BJ (cell line): ENCODE data around the gene ZNF791. TPM values are rescaled to one million over a fixed set of nuclear protein-coding genes. Genes with fewer than 3 reads are reported as not detected.

Source experiments
- CTCF ChIA-PET: fragments of 350-600 bp; formaldehyde crosslinking; extraction: SDS; loops from one replicate; lab custom pipeline; 2021; ENCODE audit warnings: antibody characterized with exemption, inconsistent platforms; lab: Yijun Ruan, JAX
- POLR2A ChIA-PET: fragments of 300-600 bp; sonication (Branson Sonifier 250); formaldehyde crosslinking; extraction: SDS; loops from one replicate; lab custom pipeline; 2021; ENCODE audit warnings: antibody characterized with exemption; lab: Charles Lee
- DNase-seq: peaks from one replicate; pipeline ENCODE4 v3.0.0-alpha.2; 2011; ENCODE audit warnings: low read depth
- H3K27me3 ChIP-seq: 2 replicates; pipeline ENCODE4 v1.6.0; 2011; ENCODE audit warnings: low read length; ENCODE audit not compliant: control insufficient read depth, insufficient read depth
- H3K36me3 ChIP-seq: 2 replicates; pipeline ENCODE4 v1.5.1; 2011; ENCODE audit warnings: low read length; ENCODE audit not compliant: control insufficient read depth, insufficient read depth
- H3K4me3 ChIP-seq: 2 replicates; pipeline ENCODE4 v1.5.1; 2011; ENCODE audit warnings: low read depth, mild to moderate bottlenecking, control low read depth, low read length
- CTCF ChIP-seq: IDR thresholded peaks from 2 replicates; pipeline ENCODE4 v1.5.1; 2011; ENCODE audit warnings: low read depth, mild to moderate bottlenecking, control low read depth, inconsistent platforms, low read length, moderate library complexity; ENCODE audit not compliant: insufficient read depth
- polyA plus RNA-seq: library from polyadenylated mRNA; depleted of rRNA; stranded (reverse); fragments of >200 nt; gene quantifications from 2 replicates; pipeline ENCODE4 v1.2.3, GENCODE V29; 2011

Gene ZNF791
- polyA plus RNA-seq, 1 experiment = 7.7 TPM

GRCh38 chr19:12657966-12658365 is 47.2 kb downstream of the ZNF791 start:
- CTCF ChIA-PET = interaction anchor here (0.6 to 1.7 kb wide), 3 partner anchors 9 to 92 kb away, joined by 3 read pairs; no protein-coding TSS in a partner anchor
- H3K36me3 ChIP-seq = peaks cover 14% of the 10 kb centered on the region
- no peak for TF ChIP-seq CTCF

GRCh38 chr19:12660980-12661379 is 50.3 kb downstream of the ZNF791 start:
- Histone ChIP-seq H3K4me3 (no peak overlapping the region), H3K27me3 (no peaks in the 10 kb centered on the region), H3K36me3 (peaks cover 20% of the 10 kb centered on the region)
- POLR2A ChIA-PET = no interaction called here
- CTCF ChIA-PET = interaction anchor here (0.6 to 1.1 kb wide), 2 partner anchors 12 to 296 kb away, joined by 3 to 5 read pairs; partner anchors contain the start of gene ZNF442
- TF ChIP-seq CTCF = no peak
- DNase-seq = no peak

More at GRCh38 chr19:12657966-12658365, 47.2 kb downstream of the ZNF791 start:
- POLR2A ChIA-PET = no interaction called here
- DNase-seq = no peak
- Histone ChIP-seq H3K4me3 (no peak overlapping the region), H3K27me3 (no peaks in the 10 kb centered on the region)

- Histone ChIP-seq H3K4me3 (no peak overlapping the region), H3K36me3 (peaks cover 14% of the 10 kb centered on the region), H3K27me3 (no peaks in the 10 kb centered on the region)
- no peak for TF ChIP-seq CTCF
- ChIA-PET POLR2A (no interaction called here), CTCF (interaction anchor here (0.7 to 0.9 kb wide), 2 partner anchors 12 to 183 kb away, joined by 3 read pairs; no protein-coding TSS in a partner anchor)
- DNase-seq = no peak
These were observed 53.9 kb downstream of the ZNF791 start for GRCh38 chr19:12664406-12665280.

- H3K4me3 ChIP-seq = no peak overlapping the region
- H3K27me3 ChIP-seq = no peaks in the 10 kb centered on the region
- CTCF ChIA-PET = interaction anchor here (1.3 kb wide), 1 partner anchor 14 kb away, joined by 3 read pairs; no protein-coding TSS in a partner anchor
- no peak for DNase-seq
- TF ChIP-seq CTCF = no peak
- POLR2A ChIA-PET = no interaction called here
- peaks cover 14% of the 10 kb centered on the region for H3K36me3 ChIP-seq
These were observed 54.5 kb downstream of the ZNF791 start for GRCh38 chr19:12665281-12665573.

- Histone ChIP-seq H3K27me3 (no peaks in the 10 kb centered on the region), H3K36me3 (peaks cover 15% of the 10 kb centered on the region), H3K4me3 (peak overlapping the region; percentile 71)
- ChIA-PET POLR2A (no interaction called here), CTCF (interaction anchor here (1.0 to 1.3 kb wide), 3 partner anchors 10 to 102 kb away, joined by 3 to 5 read pairs (median 4); no protein-coding TSS in a partner anchor)
- no peak for DNase-seq
- no peak for TF ChIP-seq CTCF
These were observed 55.0 kb downstream of the ZNF791 start for GRCh38 chr19:12665671-12666264.
